OCI-LY3 (cell line): ENCODE data around the gene CDK17.

Experiments used
- EZH2phosphoT487 ChIP-seq: fragments of 200-600 bp; shearing (Covaris generic); IDR thresholded peaks from 2 replicates; pipeline ENCODE4 v1.6.1; 2018; ENCODE audit warnings: antibody characterized with exemption, mixed run types, low read depth
- TF ChIP-seq, protein P1 (sequence below): fragments of 200-600, 300-600 bp; sonication (generic); IDR thresholded peaks from 2 replicates; pipeline ENCODE4 v1.5.1; 2014; ENCODE audit warnings: antibody characterized with exemption, low read length, low read depth

DNA sequence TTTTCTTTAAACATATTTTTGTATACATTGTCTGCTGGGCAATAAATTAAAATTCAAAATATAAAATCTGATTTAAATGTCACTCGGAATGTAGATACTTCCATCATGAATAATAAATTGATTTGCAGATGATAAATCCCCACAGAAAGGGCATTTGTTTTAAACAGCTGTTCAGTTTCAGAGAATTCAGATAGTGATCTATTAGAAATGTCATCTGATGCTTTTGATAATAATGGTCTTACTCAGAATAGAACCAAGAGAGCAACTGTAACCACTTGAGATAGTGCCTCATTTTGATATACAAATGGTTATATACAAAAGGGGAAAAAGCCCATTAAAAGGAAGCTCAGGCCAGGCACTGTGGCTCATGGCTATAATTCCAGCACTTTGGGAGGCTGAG, 43.4 kb downstream of the CDK17 start:
- TF ChIP-seq, protein P1, sequence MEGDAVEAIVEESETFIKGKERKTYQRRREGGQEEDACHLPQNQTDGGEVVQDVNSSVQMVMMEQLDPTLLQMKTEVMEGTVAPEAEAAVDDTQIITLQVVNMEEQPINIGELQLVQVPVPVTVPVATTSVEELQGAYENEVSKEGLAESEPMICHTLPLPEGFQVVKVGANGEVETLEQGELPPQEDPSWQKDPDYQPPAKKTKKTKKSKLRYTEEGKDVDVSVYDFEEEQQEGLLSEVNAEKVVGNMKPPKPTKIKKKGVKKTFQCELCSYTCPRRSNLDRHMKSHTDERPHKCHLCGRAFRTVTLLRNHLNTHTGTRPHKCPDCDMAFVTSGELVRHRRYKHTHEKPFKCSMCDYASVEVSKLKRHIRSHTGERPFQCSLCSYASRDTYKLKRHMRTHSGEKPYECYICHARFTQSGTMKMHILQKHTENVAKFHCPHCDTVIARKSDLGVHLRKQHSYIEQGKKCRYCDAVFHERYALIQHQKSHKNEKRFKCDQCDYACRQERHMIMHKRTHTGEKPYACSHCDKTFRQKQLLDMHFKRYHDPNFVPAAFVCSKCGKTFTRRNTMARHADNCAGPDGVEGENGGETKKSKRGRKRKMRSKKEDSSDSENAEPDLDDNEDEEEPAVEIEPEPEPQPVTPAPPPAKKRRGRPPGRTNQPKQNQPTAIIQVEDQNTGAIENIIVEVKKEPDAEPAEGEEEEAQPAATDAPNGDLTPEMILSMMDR, result no peak
- TF ChIP-seq EZH2phosphoT487, result no peak
